ENCODE measurements around the gene PEX1. TPM values are rescaled to one million over a fixed set of nuclear protein-coding genes. Genes with fewer than 3 reads are reported as not detected.

The PEX1 gene
- total and polyA plus RNA-seq, 9 of the 15 experiments (the other 6 are each of a cell fraction or from before 2014, with no cell fraction given), result 9.4 to 32.2 (median 19.9) TPM

DNA sequence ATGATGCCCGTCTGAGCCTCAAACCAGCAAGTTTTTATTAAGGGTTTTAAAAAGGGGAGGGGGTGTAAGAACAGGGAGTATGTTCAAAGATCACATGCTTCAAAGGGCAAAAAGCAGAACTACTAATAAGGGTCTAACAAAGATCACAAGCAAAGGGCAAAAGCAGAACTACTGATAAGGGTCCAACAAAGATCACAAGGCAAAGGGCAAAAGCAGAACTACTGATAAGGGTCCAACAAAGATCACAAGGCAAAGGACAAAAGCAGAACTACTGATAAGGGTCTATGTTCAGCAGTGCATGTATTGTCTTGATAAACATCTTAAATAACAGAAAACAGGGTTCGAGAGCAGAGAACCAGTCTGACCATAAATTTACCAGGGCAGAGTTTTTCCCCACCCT, 85.6 kb downstream of the PEX1 start (continued):
- TF ChIP-seq, protein P1, sequence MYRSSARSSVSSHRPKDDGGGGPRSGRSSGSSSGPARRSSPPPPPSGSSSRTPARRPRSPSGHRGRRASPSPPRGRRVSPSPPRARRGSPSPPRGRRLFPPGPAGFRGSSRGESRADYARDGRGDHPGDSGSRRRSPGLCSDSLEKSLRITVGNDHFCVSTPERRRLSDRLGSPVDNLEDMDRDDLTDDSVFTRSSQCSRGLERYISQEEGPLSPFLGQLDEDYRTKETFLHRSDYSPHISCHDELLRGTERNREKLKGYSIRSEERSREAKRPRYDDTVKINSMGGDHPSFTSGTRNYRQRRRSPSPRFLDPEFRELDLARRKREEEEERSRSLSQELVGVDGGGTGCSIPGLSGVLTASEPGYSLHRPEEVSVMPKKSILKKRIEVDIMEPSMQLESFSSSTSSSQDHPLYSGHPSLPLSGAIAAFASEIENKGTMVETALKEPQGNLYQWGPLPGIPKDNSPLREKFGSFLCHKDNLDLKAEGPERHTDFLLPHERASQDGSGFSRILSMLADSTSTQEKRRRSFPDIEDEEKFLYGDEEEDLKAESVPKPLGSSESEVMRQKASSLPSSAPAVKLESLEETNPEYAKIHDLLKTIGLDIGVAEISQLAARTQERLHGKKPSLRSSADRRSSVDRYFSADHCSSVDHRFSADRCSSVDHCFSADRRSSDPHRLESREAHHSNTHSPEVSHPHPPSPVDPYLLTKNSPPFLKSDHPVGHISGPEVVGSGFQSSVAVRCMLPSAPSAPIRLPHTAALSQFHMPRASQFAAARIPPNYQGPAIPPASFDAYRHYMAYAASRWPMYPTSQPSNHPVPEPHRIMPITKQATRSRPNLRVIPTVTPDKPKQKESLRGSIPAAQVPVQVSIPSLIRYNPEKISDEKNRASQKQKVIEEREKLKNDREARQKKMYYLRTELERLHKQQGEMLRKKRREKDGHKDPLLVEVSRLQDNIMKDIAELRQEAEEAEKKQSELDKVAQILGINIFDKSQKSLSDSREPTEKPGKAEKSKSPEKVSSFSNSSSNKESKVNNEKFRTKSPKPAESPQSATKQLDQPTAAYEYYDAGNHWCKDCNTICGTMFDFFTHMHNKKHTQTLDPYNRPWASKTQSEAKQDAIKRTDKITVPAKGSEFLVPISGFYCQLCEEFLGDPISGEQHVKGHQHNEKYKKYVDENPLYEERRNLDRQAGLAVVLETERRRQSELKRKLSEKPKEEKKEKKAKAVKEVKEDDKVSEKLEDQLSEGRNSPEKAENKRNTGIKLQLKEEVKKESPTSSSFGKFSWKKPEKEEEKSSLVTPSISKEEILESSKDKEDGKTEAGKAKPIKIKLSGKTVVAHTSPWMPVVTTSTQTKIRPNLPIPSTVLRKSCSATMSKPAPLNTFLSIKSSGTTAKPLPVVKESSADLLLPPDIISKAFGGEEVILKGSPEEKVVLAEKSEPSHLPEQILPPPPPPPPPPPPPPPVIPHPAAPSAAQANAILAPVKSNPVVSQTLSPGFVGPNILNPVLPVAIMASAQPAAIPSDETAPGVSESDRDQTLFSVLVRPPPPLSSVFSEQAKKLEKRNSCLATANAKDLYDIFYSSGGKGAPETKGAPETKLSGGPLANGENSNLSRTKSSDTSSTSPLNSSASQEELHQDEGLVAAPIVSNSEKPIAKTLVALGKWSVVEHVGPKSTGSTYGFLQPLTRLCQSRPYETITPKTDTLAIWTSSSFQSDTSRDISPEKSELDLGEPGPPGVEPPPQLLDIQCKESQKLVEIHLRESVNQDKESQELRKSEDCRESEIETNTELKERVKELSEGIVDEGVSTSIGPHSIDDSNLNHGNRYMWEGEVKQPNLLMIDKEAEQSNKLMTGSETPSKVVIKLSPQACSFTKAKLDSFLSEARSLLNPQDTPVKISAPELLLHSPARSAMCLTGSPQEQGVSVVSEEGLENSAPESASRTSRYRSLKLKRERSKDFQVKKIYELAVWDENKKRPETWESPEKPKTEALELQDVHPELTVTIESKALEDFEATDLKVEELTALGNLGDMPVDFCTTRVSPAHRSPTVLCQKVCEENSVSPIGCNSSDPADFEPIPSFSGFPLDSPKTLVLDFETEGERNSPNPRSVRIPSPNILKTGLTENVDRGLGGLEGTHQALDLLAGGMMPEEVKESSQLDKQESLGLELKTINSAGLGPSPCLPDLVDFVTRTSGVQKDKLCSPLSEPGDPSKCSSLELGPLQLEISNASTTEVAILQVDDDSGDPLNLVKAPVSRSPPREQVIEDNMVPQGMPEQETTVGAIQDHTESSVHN (IDR thresholded peaks at IDR 0.05; ENCODE audit: borderline replicate concordance in 1 of 2, low read depth in 1 of 2), result peak in 1 of 2 experiments; percentile 25; a peak in 1 of 4 replicates
- TF ChIP-seq HDAC2 (IDR thresholded peaks at IDR 0.05) (0 out of 2 replicates have a peak, but pooled peaks have one; percentile 27), MEF2D (tag; conservative IDR thresholded peaks at IDR 0.05; ENCODE audit: low read depth) (peak; percentile 49; the same call in 1 of the 2 replicates), ESRRA (IDR thresholded peaks at IDR 0.05; ENCODE audit: borderline replicate concordance, low read depth) (peak; percentile 57; the same call in 1 of the 2 replicates), HDAC1 (IDR thresholded peaks at IDR 0.05) (0 out of 4 replicates have a peak, but pooled peaks of 1 of the 2 experiments have one; percentile 40), ZNF445 (CRISPR knock-in tag; IDR thresholded peaks at IDR 0.05; ENCODE audit: low read depth) (peak; percentile 96), ADNP (tag; IDR thresholded peaks at IDR 0.05) (peak; percentile 50; the same call in 1 of the 2 replicates), ARID1B (IDR thresholded peaks at IDR 0.05) (peak; percentile 74), CBX1 (IDR thresholded peaks at IDR 0.05; ENCODE audit: low read depth) (peak; percentile 51; the same call in 1 of the 2 replicates), DPF2 (IDR thresholded peaks at IDR 0.05) (peak; percentile 30; the same call in 1 of the 2 replicates), ELF4 (CRISPR knock-in tag; IDR thresholded peaks at IDR 0.05) (peak; percentile 40; the same call in 1 of the 2 replicates)
- TF ChIP-seq, protein P2, sequence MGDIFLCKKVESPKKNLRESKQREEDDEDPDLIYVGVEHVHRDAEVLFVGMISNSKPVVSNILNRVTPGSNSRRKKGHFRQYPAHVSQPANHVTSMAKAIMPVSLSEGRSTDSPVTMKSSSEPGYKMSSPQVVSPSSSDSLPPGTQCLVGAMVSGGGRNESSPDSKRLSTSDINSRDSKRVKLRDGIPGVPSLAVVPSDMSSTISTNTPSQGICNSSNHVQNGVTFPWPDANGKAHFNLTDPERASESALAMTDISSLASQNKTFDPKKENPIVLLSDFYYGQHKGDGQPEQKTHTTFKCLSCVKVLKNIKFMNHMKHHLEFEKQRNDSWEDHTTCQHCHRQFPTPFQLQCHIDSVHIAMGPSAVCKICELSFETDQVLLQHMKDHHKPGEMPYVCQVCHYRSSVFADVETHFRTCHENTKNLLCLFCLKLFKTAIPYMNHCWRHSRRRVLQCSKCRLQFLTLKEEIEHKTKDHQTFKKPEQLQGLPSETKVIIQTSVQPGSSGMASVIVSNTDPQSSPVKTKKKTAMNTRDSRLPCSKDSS (IDR thresholded peaks at IDR 0.05; ENCODE audit: low read depth, partially characterized antibody), result peak; percentile 66
- TF ChIP-seq, protein P3, sequence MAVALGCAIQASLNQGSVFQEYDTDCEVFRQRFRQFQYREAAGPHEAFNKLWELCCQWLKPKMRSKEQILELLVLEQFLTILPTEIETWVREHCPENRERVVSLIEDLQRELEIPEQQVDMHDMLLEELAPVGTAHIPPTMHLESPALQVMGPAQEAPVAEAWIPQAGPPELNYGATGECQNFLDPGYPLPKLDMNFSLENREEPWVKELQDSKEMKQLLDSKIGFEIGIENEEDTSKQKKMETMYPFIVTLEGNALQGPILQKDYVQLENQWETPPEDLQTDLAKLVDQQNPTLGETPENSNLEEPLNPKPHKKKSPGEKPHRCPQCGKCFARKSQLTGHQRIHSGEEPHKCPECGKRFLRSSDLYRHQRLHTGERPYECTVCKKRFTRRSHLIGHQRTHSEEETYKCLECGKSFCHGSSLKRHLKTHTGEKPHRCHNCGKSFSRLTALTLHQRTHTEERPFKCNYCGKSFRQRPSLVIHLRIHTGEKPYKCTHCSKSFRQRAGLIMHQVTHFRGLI (CRISPR knock-in tag; IDR thresholded peaks at IDR 0.05), result 0 out of 2 replicates have a peak, but pooled peaks have one; percentile 6

All from K562 (cell line).